Right lobe of liver (tissue), 6 donors: ENCODE data around the gene SPNS2. TPM values are rescaled to one million over a fixed set of nuclear protein-coding genes. Genes with fewer than 3 reads are reported as not detected.

ENCODE experiments used
- ATAC-seq, 4 donors: fragments of 200-7000 bp; cut with Tn5 transposase; one replicate each; pipeline ENCODE4 v1.9.1; 2020; ENCODE audit warnings: mild to moderate bottlenecking in 4 of 4, moderate library complexity in 4 of 4
- DNase-seq, 3 donors: peaks; one replicate each; pipeline ENCODE4 v3.0.0-alpha.2; 2020
- H3K27ac ChIP-seq, 3 donors: fragments of 200-600 bp; one replicate each; pipeline ENCODE4 v1.8.0; 2022
- H3K27me3 ChIP-seq, 2 donors: fragments of 200-600 bp; one replicate each; pipeline ENCODE4 v1.8.0; 2022
- H3K36me3 ChIP-seq, 4 donors: fragments of 200-600 bp; sonication (generic) in 1 of 4; one replicate each; pipeline versions ENCODE4 v1.5.1 to v1.8.0; 2017 to 2022; ENCODE audit warnings: control low read depth in 1 of 4
- H3K4me1 ChIP-seq, 4 donors: fragments of 200-600 bp; sonication (generic) in 1 of 4; one replicate each; pipeline versions ENCODE4 v1.5.1 to v1.8.0; 2017 to 2022; ENCODE audit warnings: control low read depth in 1 of 4
- H3K4me3 ChIP-seq, 3 donors: fragments of 200-600 bp; one replicate each; pipeline ENCODE4 v1.8.0; 2022
- H3K9me3 ChIP-seq, 4 donors: fragments of 200-600 bp; sonication (generic) in 1 of 4; one replicate each; pipeline versions ENCODE4 v1.5.1 to v1.8.0; 2017 to 2022; ENCODE audit warnings: control low read depth in 1 of 4
- POLR2A ChIP-seq: fragments of 450-650 bp; IDR thresholded peaks from one replicate; pipeline ENCODE4 v1.6.1; 2017; ENCODE audit warnings: antibody characterized with exemption, mild to moderate bottlenecking
- WGBS: methylation state at CpG from one replicate; pipeline ENCODE4 v1.1.6; 2018; ENCODE audit warnings: low coverage, low lambda C conversion rate; ENCODE audit not compliant: insufficient coverage; ENCODE audit errors: missing lambda C conversion rate; 5-methylcytosine and 5-hydroxymethylcytosine counted together
- intact Hi-C, 2 donors: fragments of 100-400 bp; cut with DNase I; formaldehyde crosslinking; loops; one replicate each; pipeline versions ENCODE4 v1.11.2 to v1.14.1; 2022
- total RNA-seq, 6 experiments: library from RNA; depleted of rRNA in 2 of 6; stranded (reverse); fragments of >200 nt in 2 of 6; fragmentation: NEBNext Ultra II Directional in 3 of 6; extraction: Animal tissue kit (Norgen Biotek cat#: 25700) in 3 of 6; gene quantifications; one replicate each; pipeline versions ENCODE4 v1.1.0 to v1.2.4, GENCODE V29; 2016 to 2023
- TF ChIP-seq, protein P1 (sequence below), 4 donors: fragments of 200-600 bp in 3 of 4; fragments of 450-650 bp in 1 of 4; IDR thresholded peaks; one replicate each; pipeline versions ENCODE4 v1.5.1 to v1.8.0; 2016 to 2022; ENCODE audit warnings: antibody characterized with exemption in 4 of 4, mild to moderate bottlenecking in 2 of 4
- donor health status: DM: no; HTN: yes; CAD: no.
- donor health status: DM: no; HTN: no; CAD: no.
- donor health status: DM: no; HTN: no; CAD: no.
- donor health status: DM: no; HTN: yes; CAD: no.
- donor health status: DM: no; HTN: yes; CAD: no.

The SPNS2 gene
- total RNA-seq, 6 experiments from 2014 or later: 3.0 to 12.4 (median 7.3) TPM

DNA sequence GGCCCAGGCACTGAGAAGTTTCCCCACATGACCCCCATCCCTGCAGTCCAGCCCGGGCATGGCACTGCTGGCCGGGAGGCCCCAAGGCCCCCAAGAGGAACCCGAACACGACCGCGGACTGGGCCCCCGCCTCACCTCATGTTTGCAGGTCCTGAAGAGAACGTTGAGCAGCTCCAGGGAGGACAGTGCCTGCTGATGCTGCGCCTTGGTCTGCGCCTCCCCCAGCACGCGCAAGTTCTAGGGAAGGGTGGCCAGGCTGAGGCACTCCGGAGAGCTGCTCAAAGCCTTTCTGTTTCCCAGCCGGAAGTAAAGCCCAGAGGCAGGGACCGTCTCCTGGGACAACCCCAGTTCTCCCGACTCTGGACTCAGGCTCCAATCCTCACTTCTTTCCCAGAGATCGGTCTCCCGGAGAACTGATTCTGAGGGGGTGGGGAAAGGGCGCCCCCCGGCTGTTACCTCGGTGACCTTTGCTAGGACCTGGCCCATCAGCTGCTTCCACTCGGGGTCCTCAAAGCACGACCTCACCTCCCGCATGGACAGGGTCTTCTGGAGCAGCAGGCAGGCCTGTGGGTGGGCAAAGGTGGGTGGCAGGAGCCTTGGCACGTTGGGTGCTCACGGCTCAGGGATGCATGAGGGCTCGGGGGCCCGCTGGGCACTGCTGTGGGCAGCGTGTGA lies 42.8 kb downstream of the SPNS2 start:
- Histone ChIP-seq H3K4me1 (peaks cover 0 to under 1% (median 0%) of the 10 kb centered on the region in 4 donors), H3K9me3 (no peaks in the 10 kb centered on the region), H3K36me3 (peaks cover 0 to 32% (median 6%) of the 10 kb centered on the region in 4 donors), H3K4me3 (no peak overlapping the region), H3K27ac (no peak overlapping the region), H3K27me3 (no peaks in the 10 kb centered on the region)
- no peak for ATAC-seq
- TF ChIP-seq POLR2A: no peak
- TF ChIP-seq, protein P1, sequence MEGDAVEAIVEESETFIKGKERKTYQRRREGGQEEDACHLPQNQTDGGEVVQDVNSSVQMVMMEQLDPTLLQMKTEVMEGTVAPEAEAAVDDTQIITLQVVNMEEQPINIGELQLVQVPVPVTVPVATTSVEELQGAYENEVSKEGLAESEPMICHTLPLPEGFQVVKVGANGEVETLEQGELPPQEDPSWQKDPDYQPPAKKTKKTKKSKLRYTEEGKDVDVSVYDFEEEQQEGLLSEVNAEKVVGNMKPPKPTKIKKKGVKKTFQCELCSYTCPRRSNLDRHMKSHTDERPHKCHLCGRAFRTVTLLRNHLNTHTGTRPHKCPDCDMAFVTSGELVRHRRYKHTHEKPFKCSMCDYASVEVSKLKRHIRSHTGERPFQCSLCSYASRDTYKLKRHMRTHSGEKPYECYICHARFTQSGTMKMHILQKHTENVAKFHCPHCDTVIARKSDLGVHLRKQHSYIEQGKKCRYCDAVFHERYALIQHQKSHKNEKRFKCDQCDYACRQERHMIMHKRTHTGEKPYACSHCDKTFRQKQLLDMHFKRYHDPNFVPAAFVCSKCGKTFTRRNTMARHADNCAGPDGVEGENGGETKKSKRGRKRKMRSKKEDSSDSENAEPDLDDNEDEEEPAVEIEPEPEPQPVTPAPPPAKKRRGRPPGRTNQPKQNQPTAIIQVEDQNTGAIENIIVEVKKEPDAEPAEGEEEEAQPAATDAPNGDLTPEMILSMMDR (IDR thresholded peaks at IDR 0.05): peak in 1 of 4 donors; percentile 8
- intact Hi-C loops: loop anchor here in 1 of 2 donors (10.0 kb wide), 1 partner anchor 117 kb away; no protein-coding TSS in a partner anchor
- peak in 1 of 3 donors; percentile 36 for DNase-seq
- 63% methylated on average over 7 of the region's 29 CpGs for WGBS

DNA sequence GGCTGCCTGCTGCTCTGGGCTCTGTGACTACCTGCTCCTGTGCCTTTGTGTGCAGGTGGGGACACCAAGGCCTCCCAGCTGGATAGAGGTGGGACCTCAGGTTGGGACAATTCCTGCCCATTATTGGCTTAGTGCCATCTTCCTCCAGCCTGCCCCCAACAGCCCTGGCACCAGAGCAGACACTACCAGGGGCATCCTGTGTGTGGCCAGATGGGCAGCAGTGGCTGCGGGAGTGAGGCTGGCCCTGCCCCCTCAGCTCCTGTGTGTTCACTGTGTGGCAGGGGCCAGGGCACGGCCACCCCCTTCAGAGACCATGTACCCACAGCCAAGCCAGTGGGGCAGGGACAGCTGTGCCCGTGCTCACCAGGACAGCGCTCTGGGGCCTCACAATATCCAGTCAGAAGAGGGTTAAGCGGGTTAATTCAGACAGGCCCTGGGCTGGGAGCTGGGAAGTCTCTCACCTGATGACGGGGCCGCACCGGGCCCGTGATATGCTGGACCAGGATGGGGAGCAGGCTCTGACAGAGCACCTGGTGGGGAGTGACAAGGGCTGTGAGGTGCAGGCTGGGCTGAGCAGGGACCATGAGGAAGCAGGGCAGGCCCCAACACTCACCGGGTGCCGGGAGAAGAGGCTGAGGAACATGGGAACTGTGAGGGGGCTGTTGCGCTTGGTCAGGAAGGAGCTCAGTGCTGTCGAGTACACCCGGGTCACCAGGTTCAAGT lies 43.5 kb downstream of the SPNS2 start:
- Histone ChIP-seq H3K9me3 (no peaks in the 10 kb centered on the region), H3K4me1 (no peaks in the 10 kb centered on the region), H3K36me3 (peaks cover 0 to 38% (median 7%) of the 10 kb centered on the region in 4 donors), H3K4me3 (no peak overlapping the region), H3K27me3 (no peaks in the 10 kb centered on the region), H3K27ac (no peak overlapping the region)
- WGBS: no CpG with 5 or more reads among the region's 14 CpGs
- DNase-seq: no peak
- no peak for TF ChIP-seq POLR2A
- TF ChIP-seq, protein P1 (IDR thresholded peaks at IDR 0.05): no peak
- intact Hi-C loops: loop anchor here in 1 of 2 donors (10.0 kb wide), 1 partner anchor 117 kb away; no protein-coding TSS in a partner anchor
- no peak for ATAC-seq

DNA sequence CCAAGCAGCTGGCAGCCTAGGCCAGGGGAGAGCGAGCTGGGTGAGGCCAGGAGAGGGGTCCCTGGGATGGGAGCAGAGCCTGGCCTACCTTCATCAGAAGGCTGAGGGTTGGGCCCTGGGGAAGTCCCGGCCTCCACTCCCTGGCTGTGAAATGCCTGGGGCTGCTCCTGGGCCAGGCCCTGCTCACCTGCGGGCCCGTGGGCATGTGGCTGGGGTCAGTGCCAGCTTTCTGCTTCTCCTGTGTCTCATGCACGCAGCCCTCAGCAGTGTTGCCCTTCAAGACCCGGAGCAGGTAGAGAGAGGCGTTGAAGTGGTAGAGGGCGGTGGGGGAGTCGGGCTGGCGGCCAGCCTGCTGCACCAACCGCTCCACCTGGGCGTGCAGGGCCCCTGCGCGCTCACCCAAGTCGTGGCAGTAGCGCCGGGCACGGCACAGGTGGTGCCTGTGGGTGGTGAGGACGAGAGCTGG lies 44.1 kb downstream of the SPNS2 start:
- H3K36me3 ChIP-seq: peaks cover 0 to 44% (median 8%) of the 10 kb centered on the region in 4 donors
- no peaks in the 10 kb centered on the region for H3K27me3 ChIP-seq
- H3K9me3 ChIP-seq: no peaks in the 10 kb centered on the region
- DNase-seq (no peak), ATAC-seq (no peak)
- H3K4me3 ChIP-seq: no peak overlapping the region
- H3K4me1 ChIP-seq: no peaks in the 10 kb centered on the region
- H3K27ac ChIP-seq: no peak overlapping the region
- no peak for TF ChIP-seq POLR2A
- TF ChIP-seq, protein P1 (IDR thresholded peaks at IDR 0.05): no peak
- WGBS: 98% methylated on average over 9 of the region's 19 CpGs
- intact Hi-C loops: loop anchor here in 1 of 2 donors (10.0 kb wide), 1 partner anchor 118 kb away; no protein-coding TSS in a partner anchor

DNA sequence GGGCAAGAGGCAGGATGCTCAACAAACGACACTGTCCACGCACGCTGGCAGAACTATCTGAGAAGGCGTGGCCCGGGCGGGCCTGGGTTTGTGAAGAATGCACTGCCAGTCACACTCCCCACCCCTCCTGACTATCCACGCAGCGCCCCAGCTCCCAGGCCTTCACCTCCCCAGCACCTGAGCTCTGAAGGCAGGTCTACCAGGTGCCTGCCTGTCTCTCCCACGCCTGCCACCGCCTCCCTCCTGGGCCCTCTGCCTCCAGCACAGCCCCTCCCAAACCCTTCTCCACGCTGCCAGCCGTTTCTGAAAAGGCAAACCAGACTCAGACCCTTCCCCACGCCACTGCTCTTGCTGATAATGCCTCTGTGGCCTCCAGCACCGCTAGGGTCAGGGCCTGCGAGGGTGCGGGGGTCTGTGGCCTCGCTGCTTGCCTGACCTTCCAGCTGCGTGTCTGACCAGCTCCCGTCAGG lies 44.9 kb downstream of the SPNS2 start:
- Histone ChIP-seq H3K9me3 (no peaks in the 10 kb centered on the region), H3K4me1 (no peaks in the 10 kb centered on the region), H3K27me3 (no peaks in the 10 kb centered on the region), H3K4me3 (no peak overlapping the region), H3K27ac (no peak overlapping the region), H3K36me3 (peaks cover 0 to 51% (median 10%) of the 10 kb centered on the region in 4 donors)
- TF ChIP-seq POLR2A: no peak
- TF ChIP-seq, protein P1 (IDR thresholded peaks at IDR 0.05): no peak
- intact Hi-C loops: loop anchor here in 1 of 2 donors (10.0 kb wide), 1 partner anchor 119 kb away; no protein-coding TSS in a partner anchor
- ATAC-seq (no peak), DNase-seq (peak in 1 of 3 donors; percentile 43)
- 75% methylated on average over 10 of the region's 19 CpGs for WGBS
